Fibroblast of mammary gland (primary cell): ENCODE data around the gene UIMC1.

Source experiments
- DNase-seq: peaks from one replicate; pipeline ENCODE4 v3.0.0-alpha.2; 2010; ENCODE audit warnings: low read depth
- H3K4me3 ChIP-seq: 2 replicates; pipeline ENCODE4 v1.5.1; 2011; ENCODE audit warnings: low read depth, mild to moderate bottlenecking, low read length, moderate library complexity; ENCODE audit not compliant: control insufficient read depth
- CTCF ChIP-seq: conservative IDR thresholded peaks from 2 replicates; pipeline ENCODE4 v1.5.1; 2011; ENCODE audit warnings: low read depth, low read length, inconsistent platforms; ENCODE audit not compliant: control insufficient read depth, insufficient read depth

Gene UIMC1

GRCh38 chr5:176901260-176902101, 105.1 kb downstream of the UIMC1 start:
- DNase-seq = no peak
- H3K4me3 ChIP-seq = no peak overlapping the region
- TF ChIP-seq CTCF = no peak

DNA sequence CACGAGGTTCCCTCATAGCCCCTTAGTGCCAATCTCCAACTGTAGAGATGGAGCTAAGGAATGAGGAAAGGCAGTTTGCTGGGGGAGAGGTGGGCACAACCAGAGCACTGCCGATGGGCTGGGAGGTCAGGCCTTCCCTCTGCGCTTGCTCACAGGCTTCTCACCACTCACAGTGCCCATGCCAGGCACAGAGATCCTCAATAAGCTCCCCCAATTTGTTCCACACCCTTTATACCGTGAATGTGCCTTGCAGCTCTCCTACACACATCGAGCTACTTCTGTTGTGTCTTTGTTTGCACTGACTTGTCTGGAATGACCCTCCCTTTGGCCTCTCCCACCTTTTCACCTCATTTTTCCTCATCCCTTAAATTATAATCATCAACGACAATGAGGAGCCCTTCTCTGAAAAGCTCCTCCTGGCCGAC, 105.8 kb downstream of the UIMC1 start:
- H3K4me3 ChIP-seq = no peak overlapping the region
- DNase-seq = no peak
- TF ChIP-seq CTCF = no peak

DNA sequence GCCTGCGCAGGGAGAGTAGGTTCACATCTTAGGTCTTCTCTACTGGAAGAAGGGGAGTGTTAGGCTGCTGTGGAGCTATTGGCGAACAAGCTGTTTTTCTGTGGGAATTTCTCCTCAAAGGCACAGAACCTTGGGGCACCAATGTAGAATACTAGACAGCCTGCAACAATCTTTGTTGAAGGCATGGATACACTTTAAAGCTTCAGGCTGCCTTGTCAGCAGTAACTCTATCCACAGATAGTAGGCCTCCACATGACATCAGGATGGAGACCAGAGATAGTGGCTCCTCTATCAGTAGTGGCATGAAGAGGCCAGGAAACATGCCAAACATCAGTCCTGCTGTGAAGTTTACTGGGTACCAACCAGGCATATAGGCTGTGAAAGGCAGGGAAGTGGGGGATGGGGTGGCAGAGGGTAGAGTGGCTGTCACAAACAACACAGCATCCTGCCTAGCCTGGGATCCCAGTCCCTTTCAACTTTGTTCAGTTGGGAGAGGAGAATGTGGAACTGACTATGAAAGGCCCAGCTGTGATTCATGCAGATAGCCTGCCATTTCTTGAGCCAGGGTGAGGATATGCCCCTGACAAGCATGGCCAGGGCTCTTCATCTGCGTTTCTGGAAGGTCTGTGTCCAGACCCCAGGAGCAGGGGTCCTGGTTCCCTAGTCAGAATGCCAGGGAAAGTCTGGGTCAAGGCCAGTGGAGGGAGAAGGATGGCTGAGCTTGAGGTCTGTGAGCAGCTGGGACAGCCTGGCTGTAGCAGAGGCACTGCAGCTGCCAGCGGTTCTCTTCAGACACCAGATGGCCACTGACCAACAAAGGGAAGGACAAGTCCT, 106.4 kb downstream of the UIMC1 start:
- H3K4me3 ChIP-seq = no peak overlapping the region
- no peak for DNase-seq
- TF ChIP-seq CTCF = no peak

GRCh38 chr5:176899296-176899891, 107.2 kb downstream of the UIMC1 start, which contains the start of gene HK3:
Gene HK3, minus strand, starts transcription at chr5:176899346. Its CDS starts 3,187 bp downstream, at chr5:176896159.
- TF ChIP-seq CTCF = no peak
- no peak within 1 kb of the TSS for H3K4me3 ChIP-seq
- no peak for DNase-seq

DNA sequence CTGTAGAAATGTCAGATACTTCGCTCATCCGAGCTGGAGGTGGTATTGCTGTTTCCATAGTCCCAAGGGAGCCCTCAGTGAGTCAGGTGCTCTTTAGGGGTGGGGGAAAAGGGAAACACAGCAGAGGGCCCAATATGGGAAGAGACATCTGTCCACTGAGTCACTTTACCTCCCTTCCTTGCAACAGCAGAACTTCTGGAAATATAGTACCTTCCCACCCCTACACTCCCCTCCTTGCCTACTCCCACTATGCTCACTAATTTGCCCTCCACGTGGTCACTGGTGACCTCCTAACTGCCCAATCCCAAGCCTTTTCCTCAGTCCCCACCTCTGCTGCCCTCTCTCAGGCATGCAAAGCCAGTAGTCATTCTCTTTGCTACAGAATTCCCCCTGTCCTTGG, 109.3 kb downstream of the UIMC1 start:
- TF ChIP-seq CTCF = no peak
- peak; percentile 25 for DNase-seq
- no peak overlapping the region for H3K4me3 ChIP-seq

DNA sequence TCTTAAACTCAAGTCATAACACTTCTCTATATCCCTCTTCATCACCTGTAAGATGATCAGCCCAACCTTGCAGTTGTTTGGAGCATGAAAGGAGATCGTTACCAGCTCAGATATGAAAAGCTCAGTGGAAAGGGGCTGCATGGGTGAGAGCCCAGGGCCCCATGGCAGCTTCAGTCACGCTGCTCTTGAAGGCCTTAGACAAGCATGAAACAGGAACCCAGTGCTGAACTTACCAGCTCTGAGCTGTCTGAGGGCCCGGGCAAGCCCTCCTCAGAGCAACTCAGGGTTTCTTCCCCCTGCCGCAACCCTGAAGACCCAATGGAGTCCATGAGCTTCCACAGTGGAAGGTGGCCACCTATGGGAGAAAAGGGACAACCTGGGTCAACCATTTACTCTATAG, 110.7 kb downstream of the UIMC1 start:
- no peak for DNase-seq
- TF ChIP-seq CTCF = no peak
- no peak overlapping the region for H3K4me3 ChIP-seq
